HL-60 (cell line): ENCODE measurements around the gene TMTC2.

Experiments
- CTCF ChIP-seq: IDR thresholded peaks from one replicate; pipeline ENCODE4 v1.5.1; 2011; ENCODE audit warnings: low read length, control low read depth, inconsistent platforms; ENCODE audit not compliant: insufficient read depth
- POLR2AphosphoS5 ChIP-seq: IDR thresholded peaks from 2 replicates; pipeline ENCODE4 v1.6.1; 2012; ENCODE audit warnings: low read depth
- SPI1 ChIP-seq: IDR thresholded peaks from 2 replicates; pipeline ENCODE4 v1.6.1; 2012; ENCODE audit warnings: low read depth, mild to moderate bottlenecking, borderline replicate concordance

- TF ChIP-seq CTCF = no peak
- no peak for TF ChIP-seq POLR2AphosphoS5
- TF ChIP-seq SPI1 = no peak
Observed at GRCh38 chr12:82838827-82839226, 152.1 kb downstream of the TMTC2 start.
